ENCODE data around the gene BNIP3.

BNIP3 gene

DNA sequence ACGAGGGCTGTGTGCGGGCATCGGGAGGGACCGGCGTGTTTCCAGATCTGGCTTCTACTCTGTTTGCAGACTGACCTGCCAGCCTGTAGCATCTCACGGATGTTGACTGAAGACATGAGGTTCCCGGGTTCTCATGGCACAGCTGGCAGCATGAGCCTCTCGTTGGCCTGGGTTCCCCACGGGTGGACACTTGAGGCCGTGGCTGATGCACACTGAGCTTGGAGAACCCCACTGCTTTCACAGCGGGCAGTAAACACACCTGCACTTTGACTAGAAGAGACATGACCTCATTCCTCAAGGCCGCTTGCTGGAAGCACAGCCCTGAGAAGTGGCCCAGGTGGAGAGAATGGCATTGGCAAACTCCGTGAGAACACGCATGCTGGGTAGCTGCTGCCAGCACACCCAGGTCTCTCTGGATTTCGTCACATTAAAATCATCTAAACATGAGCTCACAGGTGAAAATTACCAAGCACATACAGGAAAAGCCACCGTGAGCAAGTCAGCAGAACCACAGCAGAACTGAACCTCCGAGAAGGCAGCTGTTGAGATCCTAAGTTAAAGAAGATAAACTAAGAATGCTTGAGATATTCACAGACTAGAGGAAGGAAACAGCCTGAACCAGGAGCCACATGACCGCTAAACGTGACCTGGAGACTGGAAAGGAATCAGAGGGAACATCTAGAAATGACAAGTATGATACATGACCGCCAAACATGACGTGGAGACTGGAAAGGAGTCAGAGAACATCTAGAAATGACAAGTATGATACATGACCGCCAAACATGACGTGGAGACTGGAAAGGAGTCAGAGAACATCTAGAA is 32.5 kb downstream of the BNIP3 start:
- no peak for DNase-seq (ENCODE audit: low read depth)

DNA sequence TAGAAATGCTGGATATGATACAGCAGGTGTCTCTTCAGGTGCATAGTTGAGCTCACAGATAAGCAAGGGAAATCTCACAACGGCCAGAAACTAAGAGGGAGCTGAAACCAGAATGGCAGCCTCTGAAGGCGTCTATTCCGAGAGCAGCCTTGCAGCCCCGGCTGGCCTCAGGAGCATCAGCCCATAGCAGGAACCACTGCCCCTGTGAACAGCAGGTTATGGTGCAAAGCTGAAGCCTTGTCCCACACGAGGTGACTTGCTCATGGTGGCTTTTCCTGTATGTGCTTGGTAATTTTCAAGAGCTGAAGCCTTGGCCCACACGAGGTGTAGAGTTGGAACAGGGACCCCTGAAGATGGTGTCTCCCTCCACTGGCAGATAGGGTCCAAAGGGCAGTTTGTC is 33.2 kb downstream of the BNIP3 start:
- DNase-seq (ENCODE audit: low read depth) = no peak

GRCh38 chr10:131947631-131948347 is 33.9 kb downstream of the BNIP3 start:
- peak; percentile 93 for DNase-seq (ENCODE audit: low read depth)

GRCh38 chr10:131946880-131947279 is 34.8 kb downstream of the BNIP3 start:
- DNase-seq (ENCODE audit: low read depth) = no peak

- peak; percentile 93 for DNase-seq (ENCODE audit: low read depth)
Observed at GRCh38 chr10:131946321-131946751, 35.4 kb downstream of the BNIP3 start.

GRCh38 chr10:131944976-131945695 is 36.6 kb downstream of the BNIP3 start:
- no peak for DNase-seq (ENCODE audit: low read depth)

- DNase-seq (ENCODE audit: low read depth) = no peak
Observed at GRCh38 chr10:131944412-131944811, 37.3 kb downstream of the BNIP3 start.

DNA sequence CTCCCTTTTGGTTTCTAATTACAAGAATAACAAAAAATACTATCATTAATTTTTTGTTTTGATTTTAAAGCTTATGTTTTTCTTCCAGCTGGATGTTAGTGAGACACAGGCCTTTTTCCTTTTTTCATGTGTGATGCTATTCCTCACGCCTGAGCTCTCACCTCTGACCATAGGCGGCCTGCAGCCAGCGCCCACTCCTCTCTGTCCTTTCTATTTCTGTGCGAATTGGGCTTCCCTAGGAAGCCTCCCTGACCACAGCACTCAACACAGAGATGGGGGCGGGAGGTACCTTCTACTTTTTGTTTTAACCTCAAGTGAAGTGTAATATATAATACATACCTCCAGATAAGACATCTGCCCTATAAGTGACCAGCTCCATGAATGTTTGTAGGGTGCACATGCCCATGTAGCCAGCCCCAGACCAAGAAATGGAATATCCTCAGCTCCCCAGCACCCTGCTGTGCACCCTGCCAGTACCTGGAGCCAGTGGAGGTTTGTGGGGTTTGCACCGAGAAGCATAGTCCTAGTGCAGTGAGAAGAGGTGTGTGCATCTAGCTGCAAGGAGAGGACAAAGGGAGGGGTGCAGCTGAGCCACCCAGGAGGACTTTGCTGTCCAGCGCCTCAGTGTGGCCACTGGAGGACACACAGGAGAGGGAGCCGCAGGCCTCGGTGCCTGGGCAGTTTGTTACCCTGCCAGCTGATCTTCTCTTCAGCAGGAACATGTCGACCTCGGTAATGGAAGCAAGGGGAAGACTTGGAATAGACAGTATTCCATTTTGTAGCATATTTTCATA is 38.5 kb downstream of the BNIP3 start:
- no peak for DNase-seq (ENCODE audit: low read depth)

- no peak for DNase-seq (ENCODE audit: low read depth)
Observed at GRCh38 chr10:131942455-131942854, 39.3 kb downstream of the BNIP3 start.

- peak; percentile 46 for DNase-seq (ENCODE audit: low read depth)
Observed at GRCh38 chr10:131938681-131939080, 43.0 kb downstream of the BNIP3 start.

DNA sequence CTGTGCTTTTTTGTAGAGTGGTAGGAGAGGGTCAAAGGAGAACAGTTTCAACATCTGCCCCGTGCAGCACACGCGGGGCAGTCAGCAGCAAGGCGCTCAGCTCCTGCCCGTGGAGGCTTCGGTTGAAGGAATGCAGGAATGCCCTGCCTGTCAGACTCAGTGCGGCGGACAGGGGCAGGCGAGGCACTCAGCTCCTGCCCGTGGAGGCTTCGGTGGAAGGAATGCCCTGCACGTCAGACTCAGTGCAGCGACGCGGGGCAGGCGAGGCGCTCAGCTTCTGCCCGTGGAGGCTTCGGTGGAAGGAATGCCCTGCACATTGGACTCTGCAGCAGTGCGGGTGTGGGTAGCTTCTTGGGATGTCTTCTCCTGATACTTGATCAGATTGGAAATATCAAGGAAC is 43.9 kb downstream of the BNIP3 start:
- no peak for DNase-seq (ENCODE audit: low read depth)

GRCh38 chr10:131936736-131937135 is 45.0 kb downstream of the BNIP3 start:
- no peak for DNase-seq (ENCODE audit: low read depth)

GRCh38 chr10:131936294-131936693 is 45.4 kb downstream of the BNIP3 start:
- DNase-seq (ENCODE audit: low read depth) = peak; percentile 31

GRCh38 chr10:131935260-131935659 is 46.5 kb downstream of the BNIP3 start:
- no peak for DNase-seq (ENCODE audit: low read depth)

DNA sequence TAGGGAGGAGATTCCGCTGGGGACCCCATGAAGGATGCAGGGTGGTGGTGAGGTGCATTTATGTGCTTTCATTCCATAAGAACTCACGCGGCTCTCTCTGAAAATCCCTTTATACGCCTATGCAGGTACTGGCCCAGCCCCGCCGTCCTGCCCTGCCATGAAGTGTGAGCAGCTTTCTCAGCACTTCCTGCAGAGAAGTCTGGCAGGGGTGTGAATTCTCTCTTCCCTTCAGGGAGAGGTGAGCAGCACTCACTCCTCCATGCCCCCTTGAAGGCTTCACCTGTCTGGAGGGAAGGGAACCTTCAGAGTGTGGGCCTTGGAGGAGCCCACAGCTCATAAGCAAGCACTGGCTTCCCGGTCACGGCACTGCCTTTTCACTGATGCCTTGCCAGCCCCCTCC is 47.0 kb downstream of the BNIP3 start:
- DNase-seq (ENCODE audit: low read depth) = no peak

DNA sequence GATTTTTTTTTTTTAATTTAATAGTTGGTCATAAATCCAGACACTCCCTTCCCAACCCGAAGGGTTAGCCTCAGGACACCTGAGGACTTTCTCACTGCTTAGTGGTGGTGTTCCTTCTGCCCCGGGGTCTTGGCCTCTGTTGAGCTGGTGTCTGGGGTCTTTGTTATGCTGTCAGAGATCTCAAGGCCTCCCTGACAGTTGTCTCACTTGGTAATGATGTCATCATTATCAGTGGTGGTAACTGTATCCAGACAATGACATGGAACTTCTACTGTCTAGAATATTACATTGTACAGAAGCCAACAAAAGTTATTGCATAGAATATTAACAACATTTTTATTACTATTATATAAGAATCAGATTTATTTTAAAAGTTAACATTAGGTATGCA is 48.0 kb downstream of the BNIP3 start:
- no peak for DNase-seq (ENCODE audit: low read depth)

DNA sequence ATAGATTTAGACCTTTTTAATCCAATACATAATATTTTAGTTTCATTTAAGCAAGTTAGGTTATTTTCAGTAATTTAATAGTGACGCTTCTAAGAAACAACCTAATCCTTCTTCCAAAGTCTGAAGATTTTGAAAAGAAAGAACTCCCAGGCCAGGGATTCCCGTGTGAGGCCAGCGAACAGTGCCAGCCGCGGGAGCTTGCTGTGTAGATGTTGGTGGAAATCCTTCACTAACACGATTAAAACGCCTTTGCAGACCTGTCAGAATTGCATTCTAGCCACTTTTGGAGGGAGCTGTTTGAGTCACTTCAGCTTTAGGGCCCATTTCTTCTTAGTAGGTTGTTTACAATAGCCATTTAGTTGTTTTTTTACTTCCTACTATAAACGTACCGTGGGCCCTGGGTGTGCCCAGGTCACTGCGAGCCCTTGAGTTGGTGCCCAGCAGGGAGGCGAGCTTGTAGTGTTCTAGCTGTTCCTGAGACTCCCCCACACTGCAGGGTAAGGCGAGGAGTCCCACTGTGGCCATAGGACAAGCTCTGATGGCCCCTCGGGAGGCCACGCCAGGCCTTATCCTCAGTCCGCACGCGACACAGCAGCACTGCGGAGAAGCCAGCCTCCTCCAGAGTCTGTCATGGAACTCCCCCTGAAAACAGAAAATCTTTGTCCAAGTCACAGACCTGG is 48.6 kb downstream of the BNIP3 start:
- DNase-seq (ENCODE audit: low read depth) = no peak

DNA sequence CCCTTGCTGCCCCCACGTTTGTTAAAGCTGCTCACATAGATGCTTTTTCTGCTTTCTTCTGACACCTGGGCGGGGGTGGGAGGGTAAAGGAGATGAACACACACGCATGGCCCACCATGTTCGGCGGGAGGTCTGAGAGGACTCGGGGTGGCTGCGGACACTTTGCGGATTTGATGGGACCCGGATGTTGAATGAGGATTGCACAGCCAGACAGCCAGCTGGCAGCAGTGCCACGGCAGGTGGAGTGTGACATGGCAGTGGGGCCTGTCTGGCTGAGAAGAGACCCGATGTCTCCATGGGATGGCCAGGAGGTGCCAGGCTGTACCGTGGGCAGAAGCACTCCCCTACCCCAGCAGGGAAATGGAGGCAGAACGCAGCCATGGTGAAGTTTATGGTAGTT is 49.7 kb downstream of the BNIP3 start:
- DNase-seq (ENCODE audit: low read depth) = no peak

- DNase-seq (ENCODE audit: low read depth) = no peak
Observed at GRCh38 chr10:131930586-131931330, 51.0 kb downstream of the BNIP3 start.

GRCh38 chr10:131930150-131930549 is 51.6 kb downstream of the BNIP3 start:
- no peak for DNase-seq (ENCODE audit: low read depth)
